ENCODE results near the gene TMEM151B.

Gene TMEM151B

DNA sequence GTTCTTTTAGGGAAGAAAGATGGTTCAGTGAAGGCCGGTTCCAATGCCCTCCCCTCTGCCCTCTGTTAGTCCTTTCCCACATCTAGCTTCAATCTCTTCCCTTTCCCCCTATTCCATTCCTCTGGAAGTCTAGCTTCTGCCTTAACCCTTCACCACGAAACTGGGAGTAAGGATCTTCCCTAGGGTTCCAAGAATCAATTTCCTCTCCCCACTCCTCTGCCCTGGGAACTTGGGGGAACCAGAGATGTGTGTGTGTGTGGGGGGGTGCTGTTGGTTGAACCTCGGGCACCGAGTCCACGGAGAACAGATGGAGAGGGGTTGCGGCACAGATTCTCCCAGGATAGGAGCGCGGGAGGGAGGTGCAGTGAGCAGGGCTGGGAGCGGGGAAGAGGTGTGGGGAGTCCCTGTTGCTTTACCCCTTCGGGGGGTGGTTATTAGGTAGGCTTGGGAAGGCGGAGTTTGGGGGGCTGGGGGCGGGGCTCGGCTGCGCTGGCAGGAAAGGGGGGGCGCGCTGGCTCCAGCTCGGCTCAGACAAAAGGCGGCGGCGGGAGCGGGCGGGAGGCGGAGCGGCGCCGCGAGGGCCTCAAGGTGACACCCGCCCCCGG lies at the start of gene TMEM151B:
Gene TMEM151B, plus strand, starts transcription at position 530 of the 605 bp plus-strand sequence. CDS start 293 bp downstream, outside the sequence.
- DNase-seq, result no peak

DNA sequence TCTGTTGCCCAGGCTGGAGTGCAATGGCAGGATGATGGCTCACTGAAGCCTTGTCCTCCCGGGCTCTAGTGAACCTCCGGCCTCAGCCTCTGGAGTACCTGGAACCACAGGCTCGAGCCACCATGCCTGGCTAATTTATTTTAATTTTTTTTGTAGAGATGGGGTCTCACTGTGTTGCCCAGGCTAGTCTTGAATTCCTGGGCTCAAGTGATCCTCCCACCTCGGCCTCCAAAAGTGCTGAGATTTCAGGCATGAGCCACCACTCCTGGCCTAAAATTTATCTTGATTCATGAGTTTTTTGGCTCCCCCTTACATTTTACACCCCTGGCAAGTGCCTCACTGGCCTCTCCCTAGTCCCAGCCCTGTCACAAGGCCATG lies 49.3 kb upstream of the TMEM151B start:
- DNase-seq, result no peak

DNA sequence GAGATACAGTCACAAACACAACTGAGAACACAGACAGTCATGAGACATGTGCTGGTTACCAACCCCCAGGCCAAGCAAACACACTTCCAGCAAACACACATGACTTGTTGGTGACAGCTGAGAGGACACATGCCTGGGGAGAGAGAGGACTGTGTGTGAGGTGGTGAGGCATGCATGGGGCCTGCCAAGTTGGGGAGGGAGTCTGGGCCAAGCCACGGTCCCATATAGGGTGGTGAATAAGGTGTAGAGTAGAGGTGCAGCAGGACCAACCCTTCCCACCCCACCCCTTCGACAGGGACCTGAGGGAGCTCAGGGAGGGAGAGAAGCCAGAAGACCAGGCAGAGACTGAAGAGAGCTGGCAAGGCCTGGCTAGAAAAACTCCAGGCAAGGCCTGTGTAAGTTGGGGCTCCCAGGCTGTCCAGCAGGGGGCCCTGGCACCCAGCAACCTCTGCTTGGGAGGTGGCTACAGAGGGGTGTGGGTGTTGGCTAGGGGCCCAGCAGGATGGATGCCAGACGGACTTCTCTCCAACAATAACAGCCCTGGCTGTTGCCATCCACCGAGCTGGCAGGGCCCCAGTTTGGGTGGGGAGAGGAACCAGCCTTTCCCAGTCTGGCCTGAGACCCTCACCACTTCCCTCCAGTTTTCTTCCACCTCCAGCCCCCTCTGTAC lies 48.8 kb upstream of the TMEM151B start:
- DNase-seq, result peak; percentile 80 to 91 (median 82)

DNA sequence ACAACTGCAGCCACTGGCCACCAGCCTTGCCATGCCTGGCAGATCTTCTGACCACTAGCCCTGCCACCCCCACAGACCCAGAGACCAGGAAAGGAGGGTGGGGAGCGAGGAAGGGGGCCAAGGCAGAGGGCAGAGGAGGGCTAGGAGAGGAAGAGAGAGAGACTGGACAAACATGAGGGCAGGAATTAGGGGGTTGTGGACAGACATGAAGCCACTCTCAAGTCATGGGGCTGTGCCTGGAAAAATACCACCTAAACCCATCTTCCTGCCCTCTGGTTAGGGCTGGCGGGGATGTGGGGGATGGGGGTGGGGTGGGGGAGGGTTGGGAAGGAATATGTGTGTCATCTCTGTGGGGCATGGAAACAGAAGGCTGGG lies 48.3 kb upstream of the TMEM151B start:
- no peak for DNase-seq

DNA sequence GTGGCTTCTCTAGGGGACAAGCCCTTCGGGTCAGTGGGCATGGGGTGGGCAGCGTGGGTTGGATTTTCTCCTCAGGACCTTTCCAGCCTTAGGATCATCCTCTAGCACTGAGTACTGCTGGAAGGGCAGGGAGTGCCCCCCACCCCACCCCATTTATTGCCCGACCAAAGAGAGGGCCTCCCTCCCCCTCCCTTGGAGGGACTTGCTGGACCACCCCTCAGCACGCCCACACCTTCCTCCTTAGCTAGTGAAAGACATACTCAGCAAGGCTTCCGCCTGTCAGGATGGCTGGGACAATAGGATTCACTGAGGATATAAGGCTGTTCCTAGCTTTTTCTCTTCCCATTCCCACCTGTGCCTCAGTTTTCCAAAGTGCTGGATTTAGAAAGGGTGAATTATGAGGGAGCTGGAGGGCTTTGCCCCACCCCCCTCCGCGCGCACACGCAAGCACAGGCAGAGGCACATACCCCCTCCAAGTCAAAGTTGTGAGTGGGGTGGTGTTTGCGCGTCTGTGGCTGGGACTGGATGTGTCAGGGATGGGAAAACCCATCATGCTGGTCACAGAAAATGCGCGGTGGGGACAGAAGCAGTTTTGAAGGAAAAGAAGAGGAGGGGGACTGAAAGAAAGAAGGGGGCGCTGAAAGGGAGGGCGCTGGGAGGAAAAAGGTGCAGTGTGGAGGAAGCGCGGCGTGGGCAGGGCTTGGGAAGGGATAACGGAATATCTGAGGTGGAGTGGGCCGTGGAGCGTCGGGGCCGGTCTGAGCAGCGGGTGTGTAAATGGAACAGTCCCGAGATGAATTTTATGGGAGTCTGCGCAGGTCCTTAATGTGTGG lies 47.5 kb upstream of the TMEM151B start:
- peak; percentile 44 to 67 (median 61) for DNase-seq

DNA sequence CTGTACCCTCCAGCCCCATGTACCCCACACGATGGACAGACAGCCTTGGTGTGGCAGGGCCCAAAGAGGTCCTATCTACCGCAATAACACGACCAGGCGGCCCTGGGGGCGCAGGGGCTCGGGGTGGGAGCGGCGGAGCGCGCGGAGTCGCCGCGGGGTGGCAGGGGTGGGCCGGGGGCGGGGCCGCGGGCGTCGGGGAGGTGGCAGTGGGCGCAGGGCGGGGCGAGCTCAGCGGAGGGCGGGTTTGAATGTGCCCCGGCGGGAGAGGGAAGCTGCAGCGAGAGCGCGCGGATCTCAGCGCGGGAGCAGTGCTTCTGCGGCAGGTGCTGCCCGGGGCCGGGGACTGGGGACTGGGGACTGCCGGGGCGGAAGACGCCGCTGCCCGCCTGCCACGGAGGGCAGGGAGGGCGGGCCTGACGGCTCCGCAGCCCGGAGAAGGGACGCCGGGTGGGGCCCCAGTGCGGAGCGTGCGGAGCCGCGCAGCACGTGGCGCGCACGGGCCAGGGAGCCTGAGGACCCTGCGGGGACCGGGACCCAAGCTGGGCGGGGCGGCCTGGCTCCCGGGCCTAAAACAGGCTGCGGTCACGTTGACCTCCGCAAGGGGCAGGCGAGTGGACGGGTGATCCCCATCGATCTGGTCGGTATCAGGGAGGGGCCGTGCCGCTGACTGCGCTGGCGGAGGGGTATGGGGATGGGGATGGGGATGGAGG lies 46.8 kb upstream of the TMEM151B start, which contains the start of gene SLC29A1:
Gene SLC29A1, plus strand, starts transcription at position 277 of the 710 bp plus-strand sequence. CDS start 3,719 bp downstream, outside the sequence.
- DNase-seq, result peak; percentile 57 to 82 (median 61)

DNA sequence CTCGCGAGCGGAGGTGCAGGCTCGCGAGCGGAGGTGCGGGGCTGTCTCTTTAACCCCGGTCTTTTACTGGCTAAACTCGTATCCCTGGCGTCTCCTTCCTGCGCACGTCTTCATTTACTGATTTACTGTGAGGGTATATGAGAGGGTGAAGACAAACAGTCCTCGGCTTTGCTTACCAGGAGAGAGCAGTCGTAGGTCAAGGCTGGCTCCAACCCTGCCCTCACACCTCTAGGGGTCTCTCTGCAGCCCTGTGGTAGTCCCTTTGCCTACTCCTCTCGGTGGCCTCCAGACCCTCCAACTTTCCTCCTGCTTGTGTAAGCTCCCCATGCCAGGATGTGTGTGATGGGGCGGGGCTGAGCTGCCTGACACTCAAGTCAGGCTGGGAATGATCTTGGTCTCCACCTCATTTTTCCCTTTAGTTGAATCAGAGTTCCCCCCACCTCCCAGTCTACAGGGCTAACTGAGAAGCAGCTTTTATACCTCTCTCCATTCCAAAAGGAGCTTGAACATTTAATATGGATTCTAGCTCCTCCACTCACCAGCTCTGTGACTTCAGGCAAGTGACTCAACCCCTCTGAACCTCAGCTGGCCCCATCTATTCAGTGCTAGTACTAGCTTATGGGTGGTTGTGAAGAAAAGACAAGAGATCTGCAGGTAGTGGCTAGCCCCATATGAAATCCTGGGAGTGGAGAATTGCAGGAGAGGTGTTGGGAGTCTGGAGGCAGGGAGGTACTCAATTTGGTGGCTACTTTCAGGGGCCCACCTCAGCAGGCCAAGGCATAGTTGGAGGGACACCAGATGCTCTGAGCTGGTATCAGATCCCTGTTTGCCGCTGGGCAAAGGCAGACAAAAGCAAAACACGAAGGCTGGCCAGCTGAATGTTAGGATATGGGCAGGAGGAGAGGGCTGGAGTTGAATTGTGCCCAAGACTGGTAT lies 46.0 kb upstream of the TMEM151B start:
- no peak for DNase-seq

DNA sequence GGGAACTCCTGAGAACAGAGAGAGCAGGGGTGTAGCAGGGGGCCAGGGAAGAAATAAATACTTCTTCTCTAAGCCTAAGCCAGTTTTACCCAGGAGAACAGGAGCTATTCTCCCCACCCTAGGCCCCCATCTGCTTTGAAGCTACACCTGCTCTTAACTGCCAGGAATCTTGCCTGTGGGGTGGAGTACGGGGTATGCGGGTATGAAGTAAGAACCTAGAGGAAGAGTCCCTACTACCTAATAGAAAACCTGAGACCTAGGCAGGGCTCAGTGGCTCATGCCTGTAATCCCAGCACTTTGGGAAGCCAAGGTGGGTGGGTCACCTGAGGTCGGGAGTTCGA lies 45.3 kb upstream of the TMEM151B start:
- no peak for DNase-seq

DNA sequence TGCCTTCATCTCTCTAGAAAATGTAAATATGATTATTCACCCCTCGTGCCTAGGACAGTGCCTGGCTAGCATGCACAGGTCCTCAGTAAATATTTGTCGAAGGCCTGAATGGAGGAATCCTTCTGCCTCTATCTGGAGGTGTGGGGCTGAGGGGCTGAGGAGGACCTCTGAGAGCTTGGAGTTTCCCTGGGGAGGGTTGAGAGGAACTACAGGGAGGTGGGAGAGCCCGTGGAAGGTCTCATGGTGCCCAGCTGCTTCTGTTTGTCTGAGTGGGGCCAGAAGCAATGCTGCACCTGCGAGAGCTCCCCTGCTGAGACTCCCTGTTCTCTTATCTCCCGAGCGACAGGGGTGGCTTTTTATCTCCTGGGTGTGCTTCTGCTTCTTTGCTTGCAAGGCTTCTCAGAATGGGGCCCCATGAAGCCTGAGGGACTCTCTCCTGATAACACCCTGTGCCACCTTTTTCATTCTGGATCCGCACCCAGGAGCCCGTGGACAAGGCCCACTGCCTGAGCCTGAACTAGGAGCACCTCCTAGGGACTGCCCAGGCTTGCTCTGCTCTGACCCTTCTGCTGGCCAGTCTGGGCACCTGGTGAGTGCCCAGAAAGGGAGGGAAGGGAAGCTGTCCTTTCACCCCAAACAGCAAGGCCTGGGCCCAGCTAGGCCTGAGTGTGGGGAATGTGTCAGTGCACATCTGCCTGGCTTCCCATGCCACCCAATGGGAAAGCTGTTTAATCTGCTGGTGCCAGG lies 44.5 kb upstream of the TMEM151B start:
- peak; percentile 35 to 59 (median 51) for DNase-seq

DNA sequence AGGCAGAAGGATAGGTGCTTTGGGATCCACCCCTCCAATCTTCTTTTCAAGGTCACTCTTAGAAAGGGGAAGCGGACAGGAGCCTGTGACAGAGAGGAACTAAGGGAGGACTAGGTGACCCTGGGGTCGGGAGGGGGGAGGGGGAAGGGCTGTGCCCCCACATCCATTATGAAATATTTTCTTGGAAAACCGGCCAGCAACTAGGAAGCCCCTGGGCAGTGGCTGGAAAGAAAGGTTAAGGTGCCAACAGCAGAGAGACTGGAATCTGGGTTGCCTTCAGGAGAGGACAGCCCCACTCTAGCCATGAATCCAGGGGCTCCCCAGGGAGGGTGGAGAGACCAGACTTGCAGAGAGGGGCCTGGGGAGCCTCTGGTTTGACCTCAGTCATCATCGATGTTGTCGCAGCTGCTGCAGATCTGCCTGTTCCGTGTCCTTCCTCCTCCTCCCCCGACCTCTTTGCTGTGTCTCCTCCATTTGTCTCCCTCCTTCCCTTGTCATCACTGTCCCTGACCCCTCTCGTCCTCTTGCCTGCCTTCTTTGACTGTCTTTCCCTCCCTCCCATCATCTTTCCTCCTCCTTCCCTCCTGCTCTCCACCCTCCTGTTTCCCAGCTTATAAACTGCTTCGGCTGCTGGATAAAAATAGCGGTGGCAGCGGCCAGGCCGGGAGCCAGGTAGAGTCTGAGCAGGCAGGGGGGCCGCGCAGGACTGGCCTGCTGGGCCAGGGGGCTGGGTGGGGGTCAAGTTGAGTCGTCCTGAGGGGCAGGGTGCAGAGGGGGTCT lies 43.7 kb upstream of the TMEM151B start:
- no peak for DNase-seq

DNA sequence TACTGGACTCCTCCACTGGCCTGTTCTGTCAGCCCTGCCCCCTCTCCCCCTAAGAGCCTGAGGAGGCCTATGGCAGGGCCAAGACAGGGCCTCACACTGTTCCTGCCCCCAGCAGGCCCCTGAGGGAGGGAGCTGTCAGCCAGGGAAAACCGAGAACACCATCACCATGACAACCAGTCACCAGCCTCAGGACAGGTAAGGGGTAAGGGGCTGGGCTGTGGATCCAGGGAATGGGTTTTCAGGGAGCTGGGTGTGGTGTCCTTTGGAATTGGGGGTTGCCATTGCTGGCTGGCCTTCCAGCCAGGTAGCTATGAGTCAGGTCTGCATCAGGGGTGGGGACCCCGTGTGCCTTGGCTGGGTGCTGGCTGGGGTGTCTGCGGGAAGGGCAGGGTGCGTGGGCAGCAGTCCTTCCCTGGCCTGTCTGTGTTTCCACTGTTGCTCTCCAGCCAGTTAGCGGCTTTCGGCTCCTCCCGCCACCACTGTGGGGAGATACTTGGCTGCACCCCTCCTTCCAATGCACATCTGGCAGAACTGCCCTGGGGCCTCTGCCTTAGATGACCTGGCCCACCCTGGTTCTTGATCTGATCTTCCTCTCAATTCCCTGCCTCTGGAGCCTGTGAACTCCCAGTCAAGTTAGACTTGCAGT lies 43.0 kb upstream of the TMEM151B start:
- DNase-seq, result no peak

DNA sequence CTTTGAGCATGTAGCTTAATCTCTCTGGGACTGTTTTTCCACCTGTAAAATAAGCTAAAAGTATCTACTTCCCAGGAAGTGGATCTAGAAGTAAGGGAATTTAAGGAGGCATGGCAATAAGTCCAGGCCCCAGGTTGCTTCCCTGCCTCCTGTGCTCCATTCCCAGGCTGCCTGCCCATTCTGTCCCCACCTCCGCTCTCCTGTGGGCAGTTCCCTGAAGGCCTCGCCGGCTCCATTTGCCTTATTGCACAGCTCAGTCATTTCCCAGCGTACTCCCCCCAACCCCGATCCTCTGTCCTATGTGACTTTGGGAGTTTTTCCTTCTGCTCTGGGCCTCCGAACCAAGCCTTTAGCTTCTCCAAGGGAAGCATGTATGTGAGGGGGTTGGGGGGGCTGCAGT lies 42.2 kb upstream of the TMEM151B start:
- DNase-seq, result no peak

DNA sequence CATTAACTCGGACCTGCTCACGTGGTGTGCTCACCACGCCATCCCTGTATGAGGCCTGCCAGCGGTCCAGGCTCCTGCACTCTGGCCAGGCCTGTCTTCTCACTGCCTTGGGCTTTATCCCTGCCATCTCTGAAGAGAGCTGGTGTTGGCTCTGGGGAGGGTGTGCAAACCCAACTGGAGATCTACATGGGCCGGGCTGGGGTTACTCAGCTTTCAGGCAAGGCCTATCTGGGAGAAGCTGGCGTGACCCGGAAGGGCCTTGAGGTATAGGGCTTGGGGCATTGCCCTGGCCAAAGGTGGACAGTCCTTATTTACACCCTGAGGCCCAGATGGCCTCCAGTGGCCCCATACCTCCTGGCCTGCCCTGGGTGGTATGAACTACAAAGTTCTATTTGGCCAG lies 41.8 kb upstream of the TMEM151B start:
- DNase-seq, result no peak

DNA sequence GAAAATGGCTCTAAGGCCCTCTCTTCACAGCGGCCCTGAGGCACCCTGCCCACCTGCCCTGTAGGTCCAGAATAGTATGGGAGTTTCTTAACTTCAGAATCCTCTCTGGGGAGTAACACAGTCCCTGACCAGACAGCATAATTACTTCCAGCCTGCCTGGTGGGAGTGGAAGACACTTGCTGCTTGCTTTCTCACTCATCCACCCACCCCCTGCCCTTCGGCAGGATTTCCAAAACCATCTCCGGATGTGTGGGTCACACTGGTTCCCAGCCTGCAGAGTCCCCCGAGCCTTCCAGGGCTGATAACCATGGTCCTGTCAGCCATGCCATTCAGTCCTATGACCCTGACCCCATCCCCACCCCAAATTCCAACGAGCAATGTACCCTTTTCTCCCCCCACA lies 41.4 kb upstream of the TMEM151B start:
- DNase-seq, result no peak

DNA sequence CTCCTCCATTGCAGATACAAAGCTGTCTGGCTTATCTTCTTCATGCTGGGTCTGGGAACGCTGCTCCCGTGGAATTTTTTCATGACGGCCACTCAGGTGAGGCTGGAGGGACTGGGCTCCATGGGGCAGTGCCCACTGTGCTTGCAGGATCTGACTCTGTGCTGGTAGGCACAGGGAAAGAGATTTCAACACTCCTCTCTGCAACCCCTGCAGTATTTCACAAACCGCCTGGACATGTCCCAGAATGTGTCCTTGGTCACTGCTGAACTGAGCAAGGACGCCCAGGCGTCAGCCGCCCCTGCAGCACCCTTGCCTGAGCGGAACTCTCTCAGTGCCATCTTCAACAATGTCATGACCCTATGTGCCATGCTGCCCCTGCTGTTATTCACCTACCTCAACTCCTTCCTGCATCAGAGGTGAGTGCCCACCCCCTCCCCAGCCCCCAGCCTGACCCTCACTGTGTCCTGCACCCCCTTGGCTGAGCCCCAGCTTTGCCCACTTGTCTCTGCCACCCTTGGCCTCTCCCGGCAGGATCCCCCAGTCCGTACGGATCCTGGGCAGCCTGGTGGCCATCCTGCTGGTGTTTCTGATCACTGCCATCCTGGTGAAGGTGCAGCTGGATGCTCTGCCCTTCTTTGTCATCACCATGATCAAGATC lies 40.7 kb upstream of the TMEM151B start:
- DNase-seq, result no peak

DNA sequence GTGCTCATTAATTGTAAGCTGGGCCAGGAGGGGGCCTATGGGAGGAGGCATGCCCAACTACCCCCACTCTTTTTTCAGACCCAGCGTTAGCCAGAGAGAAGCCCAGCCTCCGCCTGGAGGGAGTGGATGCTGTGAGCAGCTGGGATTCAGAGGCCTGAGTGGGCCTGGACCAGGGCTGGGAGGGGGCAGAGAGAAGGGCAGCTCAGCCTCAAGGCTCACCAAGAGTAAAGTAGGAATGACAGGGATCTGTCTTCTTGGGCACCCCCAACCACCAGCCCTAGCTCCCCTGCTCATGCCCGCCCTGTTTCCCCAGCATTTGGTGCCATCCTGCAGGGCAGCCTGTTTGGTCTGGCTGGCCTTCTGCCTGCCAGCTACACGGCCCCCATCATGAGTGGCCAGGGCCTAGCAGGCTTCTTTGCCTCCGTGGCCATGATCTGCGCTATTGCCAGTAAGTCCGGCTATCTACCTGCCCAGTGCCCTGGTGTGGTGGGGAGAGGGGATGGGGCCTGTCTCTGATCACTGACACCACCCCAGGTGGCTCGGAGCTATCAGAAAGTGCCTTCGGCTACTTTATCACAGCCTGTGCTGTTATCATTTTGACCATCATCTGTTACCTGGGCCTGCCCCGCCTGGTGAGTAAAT lies 40.1 kb upstream of the TMEM151B start:
- DNase-seq, result no peak

DNA sequence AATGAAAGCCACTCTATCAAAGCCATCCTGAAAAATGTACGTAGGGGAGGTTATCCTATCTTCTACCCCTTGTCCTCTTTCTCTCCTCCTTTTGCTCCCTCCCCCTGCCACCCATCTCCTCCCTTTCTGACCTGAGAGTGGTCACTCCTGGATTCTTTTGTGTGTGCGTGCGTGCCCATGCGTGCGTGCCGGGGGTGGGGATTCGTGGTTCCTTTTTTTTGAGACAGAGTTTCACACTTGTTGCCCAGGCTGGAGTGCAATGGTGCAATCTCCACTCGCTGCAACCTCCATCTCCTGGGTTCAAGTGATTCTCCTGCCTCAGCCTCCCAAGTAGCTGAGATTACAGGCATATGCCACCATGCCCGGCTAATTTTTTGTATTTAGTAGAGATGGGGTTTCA lies 38.8 kb upstream of the TMEM151B start:
- DNase-seq, result peak in 2 of 3 donors; percentile 49 to 55

DNA sequence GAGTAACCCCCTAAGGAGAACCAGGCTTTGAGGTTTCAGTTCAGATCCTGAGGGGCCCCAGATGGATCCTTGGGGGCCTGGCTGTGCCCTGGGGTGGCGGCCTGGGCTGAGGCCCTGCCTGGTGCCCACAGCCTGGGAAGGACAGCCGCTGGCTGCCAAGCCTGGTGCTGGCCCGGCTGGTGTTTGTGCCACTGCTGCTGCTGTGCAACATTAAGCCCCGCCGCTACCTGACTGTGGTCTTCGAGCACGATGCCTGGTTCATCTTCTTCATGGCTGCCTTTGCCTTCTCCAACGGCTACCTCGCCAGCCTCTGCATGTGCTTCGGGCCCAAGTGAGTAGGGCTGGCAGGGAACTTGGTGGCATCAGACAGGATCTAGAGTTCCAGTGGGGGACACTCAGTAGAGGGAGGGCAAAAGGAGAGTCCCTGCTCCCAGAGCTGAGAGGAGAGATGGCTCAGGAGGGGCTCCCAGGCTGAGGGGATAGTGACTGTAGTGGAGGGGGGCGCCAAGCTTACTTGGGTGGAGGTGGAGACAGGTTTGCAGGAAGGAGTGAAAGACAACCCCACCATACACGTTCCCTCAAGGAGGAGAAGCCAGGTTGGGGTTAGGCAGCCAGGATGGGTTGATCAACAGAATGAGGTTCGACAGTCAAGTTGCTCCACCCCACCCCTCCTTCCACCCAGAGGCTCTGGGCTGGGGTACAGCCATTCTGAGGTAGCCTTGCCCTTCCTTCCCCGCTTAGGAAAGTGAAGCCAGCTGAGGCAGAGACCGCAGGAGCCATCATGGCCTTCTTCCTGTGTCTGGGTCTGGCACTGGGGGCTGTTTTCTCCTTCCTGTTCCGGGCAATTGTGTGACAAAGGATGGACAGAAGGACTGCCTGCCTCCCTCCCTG lies 37.3 kb upstream of the TMEM151B start:
- no peak for DNase-seq

All from suppressor macrophage treated with lipopolysaccharide for 1 hour (primary cell).